ENCODE data around the gene DXO. TPM values are rescaled to one million over a fixed set of nuclear protein-coding genes. Genes with fewer than 3 reads are reported as not detected.

The DXO gene
- total and polyA plus RNA-seq, 2 of the 13 experiments (the other 11 are each of a cell fraction or from before 2014, with no cell fraction given) = 18.6 to 26.2 TPM

- peak; percentile 83 for TF ChIP-seq RERE (CRISPR knock-in tag; IDR thresholded peaks at IDR 0.05; ENCODE audit: low read depth)
- peak; percentile 75 for TF ChIP-seq UBTF (CRISPR knock-in tag; IDR thresholded peaks at IDR 0.05)
- peak; percentile 63; the same call in 1 of the 2 replicates for TF ChIP-seq ZNF556 (CRISPR knock-in tag; IDR thresholded peaks at IDR 0.05; ENCODE audit: borderline replicate concordance)
- TF ChIP-seq, protein P1, sequence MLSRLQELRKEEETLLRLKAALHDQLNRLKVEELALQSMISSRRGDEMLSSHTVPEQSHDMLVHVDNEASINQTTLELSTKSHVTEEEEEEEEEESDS (CRISPR knock-in tag; IDR thresholded peaks at IDR 0.05; ENCODE audit: borderline replicate concordance) = peak; percentile 43; the same call in 1 of the 2 replicates
- TF ChIP-seq DNMT3B (CRISPR knock-in tag; conservative IDR thresholded peaks at IDR 0.05) = no peak
- TF ChIP-seq, protein P2, sequence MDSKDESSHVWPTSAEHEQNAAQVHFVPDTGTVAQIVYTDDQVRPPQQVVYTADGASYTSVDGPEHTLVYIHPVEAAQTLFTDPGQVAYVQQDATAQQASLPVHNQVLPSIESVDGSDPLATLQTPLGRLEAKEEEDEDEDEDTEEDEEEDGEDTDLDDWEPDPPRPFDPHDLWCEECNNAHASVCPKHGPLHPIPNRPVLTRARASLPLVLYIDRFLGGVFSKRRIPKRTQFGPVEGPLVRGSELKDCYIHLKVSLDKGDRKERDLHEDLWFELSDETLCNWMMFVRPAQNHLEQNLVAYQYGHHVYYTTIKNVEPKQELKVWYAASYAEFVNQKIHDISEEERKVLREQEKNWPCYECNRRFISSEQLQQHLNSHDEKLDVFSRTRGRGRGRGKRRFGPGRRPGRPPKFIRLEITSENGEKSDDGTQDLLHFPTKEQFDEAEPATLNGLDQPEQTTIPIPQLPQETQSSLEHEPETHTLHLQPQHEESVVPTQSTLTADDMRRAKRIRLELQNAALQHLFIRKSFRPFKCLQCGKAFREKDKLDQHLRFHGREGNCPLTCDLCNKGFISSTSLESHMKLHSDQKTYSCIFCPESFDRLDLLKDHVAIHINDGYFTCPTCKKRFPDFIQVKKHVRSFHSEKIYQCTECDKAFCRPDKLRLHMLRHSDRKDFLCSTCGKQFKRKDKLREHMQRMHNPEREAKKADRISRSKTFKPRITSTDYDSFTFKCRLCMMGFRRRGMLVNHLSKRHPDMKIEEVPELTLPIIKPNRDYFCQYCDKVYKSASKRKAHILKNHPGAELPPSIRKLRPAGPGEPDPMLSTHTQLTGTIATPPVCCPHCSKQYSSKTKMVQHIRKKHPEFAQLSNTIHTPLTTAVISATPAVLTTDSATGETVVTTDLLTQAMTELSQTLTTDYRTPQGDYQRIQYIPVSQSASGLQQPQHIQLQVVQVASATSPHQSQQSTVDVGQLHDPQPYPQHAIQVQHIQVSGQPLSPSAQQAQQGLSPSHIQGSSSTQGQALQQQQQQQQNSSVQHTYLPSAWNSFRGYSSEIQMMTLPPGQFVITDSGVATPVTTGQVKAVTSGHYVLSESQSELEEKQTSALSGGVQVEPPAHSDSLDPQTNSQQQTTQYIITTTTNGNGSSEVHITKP (CRISPR knock-in tag; IDR thresholded peaks at IDR 0.05; ENCODE audit: low read depth) = peak; percentile 98
- peak; percentile 81 for TF ChIP-seq BRF2 (CRISPR knock-in tag; IDR thresholded peaks at IDR 0.05)
- TF ChIP-seq, protein P3, sequence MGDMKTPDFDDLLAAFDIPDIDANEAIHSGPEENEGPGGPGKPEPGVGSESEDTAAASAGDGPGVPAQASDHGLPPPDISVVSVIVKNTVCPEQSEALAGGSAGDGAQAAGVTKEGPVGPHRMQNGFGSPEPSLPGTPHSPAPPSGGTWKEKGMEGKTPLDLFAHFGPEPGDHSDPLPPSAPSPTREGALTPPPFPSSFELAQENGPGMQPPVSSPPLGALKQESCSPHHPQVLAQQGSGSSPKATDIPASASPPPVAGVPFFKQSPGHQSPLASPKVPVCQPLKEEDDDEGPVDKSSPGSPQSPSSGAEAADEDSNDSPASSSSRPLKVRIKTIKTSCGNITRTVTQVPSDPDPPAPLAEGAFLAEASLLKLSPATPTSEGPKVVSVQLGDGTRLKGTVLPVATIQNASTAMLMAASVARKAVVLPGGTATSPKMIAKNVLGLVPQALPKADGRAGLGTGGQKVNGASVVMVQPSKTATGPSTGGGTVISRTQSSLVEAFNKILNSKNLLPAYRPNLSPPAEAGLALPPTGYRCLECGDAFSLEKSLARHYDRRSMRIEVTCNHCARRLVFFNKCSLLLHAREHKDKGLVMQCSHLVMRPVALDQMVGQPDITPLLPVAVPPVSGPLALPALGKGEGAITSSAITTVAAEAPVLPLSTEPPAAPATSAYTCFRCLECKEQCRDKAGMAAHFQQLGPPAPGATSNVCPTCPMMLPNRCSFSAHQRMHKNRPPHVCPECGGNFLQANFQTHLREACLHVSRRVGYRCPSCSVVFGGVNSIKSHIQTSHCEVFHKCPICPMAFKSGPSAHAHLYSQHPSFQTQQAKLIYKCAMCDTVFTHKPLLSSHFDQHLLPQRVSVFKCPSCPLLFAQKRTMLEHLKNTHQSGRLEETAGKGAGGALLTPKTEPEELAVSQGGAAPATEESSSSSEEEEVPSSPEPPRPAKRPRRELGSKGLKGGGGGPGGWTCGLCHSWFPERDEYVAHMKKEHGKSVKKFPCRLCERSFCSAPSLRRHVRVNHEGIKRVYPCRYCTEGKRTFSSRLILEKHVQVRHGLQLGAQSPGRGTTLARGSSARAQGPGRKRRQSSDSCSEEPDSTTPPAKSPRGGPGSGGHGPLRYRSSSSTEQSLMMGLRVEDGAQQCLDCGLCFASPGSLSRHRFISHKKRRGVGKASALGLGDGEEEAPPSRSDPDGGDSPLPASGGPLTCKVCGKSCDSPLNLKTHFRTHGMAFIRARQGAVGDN (CRISPR knock-in tag; IDR thresholded peaks at IDR 0.05) = peak; percentile 74; the same call in 1 of the 2 replicates
Measured at GRCh38 chr6:31927242-31927862, 44.6 kb downstream of the DXO start, which contains the start of gene C2 (continued).

Data from HepG2 (cell line).